HG03442 (cell line): ENCODE data around the gene PIAS1.
"Not testable (repeated sequence)": the region's sequence is repeated elsewhere in the genome, so short reads cannot be mapped to it uniquely, and the experiment has no call there.

ENCODE experiments used
- ATAC-seq: cut with Tn5 transposase; IDR thresholded peaks from one replicate; pipeline ENCODE4 v1.9.1; 2021; ENCODE audit warnings: mild to moderate bottlenecking, moderate library complexity; ENCODE audit not compliant: unreplicated experiment

The PIAS1 gene

DNA sequence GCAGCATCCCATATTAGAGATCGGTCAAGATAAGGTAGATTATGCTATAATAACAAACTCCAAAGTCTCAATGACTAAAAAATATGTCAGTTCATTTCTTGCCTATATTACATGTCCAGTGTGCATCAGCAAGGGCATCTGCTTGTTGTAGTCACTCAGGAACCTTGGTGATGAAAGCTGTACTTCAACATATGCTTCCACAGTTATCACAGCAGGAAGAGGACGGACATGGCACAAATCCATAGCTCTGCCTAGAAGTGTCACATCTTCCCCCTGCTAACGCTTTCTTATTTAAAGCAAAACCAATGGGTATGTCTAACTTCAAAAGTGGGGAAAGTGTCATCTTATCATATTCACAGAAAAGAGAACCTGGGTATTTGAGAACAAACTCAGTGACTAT lies 20.0 kb upstream of the PIAS1 start:
- no peak for ATAC-seq

- no peak for ATAC-seq
Measured at GRCh38 chr15:68034719-68035293, 19.3 kb upstream of the PIAS1 start.

DNA sequence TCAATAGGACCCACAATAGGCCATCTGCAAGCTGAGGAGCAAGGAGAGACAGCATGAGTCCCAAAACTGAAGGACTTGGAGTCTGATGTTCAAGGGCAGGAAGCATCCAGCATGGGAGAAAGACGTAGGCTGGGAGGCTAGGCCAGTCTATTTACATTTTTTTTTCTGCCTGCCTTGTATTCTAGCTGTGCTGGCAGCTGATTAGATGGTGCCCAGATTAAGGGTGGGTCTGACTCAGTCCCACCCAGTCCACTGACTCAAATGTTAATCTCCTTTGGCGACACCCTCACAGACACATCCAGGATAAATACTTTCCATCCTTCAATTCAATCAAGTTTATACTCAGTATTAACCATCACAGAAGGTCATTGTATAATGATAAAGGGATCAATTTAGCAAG lies 15.9 kb upstream of the PIAS1 start:
- no peak for ATAC-seq

DNA sequence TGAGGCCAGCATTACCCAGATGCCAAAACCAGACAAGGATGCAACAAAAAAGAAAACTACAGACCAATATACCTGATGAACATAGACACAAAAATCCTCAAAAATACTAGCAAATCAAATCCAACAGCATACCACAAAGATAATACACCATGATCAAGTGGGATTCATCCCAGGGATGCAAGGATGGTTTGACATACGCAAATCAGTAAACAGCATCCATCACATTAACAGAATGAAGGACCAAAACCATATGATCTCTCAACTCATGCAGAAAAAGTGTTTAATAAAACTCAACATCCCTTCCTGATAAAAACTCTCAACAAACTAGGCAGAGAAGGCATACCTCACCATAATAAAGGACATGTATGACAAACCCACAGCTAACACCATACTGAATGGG lies 14.0 kb upstream of the PIAS1 start:
- no peak for ATAC-seq

DNA sequence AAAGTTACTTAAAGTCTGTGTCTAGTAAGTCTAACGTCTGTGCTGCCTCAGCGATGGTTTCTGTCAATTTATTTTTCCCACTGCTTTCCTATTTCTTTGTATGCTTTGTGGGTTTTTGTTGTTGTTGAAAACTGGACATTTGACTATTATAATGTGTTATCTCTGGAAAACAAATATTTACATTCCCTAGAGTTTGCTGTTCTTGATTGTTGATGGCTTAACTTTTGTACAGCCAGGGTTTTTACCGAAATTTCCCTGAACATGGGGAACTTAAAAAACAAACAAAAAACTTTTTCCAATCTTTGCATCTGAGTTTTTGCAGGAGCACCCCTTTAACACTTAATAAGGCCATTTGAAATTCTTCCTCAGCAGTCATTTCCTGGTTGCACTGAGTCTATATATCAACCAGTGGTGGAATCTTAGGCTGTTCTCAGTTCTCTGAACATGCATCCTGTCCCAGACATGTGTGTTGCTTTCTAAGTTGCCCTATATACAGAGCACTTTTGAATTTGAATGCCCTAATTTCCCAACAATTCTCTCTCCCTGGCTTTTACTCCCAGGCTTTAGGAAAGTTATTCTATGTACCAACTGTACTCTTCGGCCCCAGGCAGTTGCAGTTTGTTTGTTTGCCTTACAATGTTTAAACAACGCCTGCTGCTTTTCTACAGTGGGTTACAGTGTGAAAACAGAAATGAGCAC lies 11.8 kb upstream of the PIAS1 start:
- no peak for ATAC-seq

DNA sequence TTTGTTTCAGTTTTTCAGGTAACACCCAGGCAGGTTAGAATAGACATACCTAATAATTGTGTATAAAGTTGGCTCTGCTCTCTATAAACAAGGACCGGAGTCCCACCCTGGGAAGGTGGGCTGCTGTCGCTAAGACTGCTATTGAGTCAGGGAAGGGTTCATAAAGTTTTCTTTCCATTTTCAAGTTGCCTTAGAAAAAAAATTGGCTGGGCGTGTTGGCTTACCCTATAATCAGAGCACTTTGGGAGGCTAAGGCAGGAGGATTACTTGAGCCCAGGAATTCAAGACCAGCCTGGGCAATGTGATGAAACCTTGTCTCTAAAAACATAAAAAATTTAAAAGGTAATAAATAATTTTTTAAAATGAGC lies 11.3 kb upstream of the PIAS1 start:
- no peak for ATAC-seq

DNA sequence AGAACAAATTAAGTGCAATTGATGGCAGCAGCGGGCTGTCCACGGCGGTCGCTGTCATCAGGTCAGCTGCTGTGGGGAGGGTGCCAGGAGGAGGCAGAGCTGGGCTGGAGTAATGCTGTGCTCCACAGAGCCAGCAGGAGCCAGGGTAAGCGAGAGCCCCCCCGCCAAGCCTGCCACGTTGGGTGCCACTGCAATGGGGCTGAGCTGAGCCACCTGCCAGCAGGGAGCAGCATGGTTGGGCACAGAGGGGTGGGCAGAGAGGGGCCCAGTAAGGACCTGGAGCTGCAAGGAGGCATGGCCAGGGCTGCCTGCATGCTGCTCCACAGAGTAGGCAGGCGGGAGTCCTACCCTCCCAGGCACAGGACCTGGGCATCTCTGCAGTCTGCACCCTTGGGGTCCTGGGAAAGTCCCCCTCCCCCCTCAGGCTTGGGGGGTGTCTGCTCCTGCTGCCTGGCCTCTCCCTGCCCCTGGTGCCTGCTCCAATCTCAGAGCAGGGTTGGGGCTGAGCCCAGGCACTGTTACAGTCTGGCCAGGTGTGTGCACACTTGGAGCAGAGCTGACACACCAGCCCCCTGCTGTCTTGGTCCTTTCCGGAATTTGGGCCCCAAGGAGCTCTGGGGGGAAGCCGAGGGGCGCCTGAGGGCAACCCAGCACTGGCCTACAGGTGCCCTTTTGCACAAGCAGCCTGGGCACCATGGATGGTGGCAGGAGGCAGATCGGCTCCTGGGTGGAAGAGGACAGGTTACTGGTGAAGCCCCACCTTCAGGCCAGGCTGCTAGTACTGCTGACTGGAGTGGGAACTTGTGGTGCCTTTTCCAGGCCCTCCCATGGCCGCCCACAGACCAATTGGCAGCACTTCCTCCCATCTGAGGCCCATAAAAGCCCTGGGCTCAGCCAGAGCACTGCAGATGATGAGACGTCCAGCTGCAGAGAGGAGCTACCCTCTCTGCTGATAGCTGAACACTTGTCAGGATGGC lies 8.5 kb upstream of the PIAS1 start:
- ATAC-seq: no peak

DNA sequence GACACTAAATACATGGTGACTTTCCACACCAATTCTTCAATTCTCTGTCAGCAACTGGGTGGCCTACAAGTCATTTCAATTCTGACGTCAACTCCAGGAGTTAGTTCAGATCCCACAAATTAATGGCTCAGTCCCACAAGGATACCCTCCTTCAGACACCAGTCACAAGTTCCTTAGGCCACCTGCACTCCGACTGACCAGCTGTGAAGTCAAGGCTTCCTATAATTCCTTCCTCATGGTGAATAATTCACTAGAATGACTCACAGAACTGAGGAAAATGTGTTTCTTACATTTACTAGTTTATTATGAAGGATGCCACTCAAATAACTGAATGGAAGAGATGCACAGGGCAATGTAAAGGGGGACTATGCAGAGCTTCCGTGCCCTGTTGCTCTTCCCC lies 6.3 kb upstream of the PIAS1 start:
- no peak for ATAC-seq

DNA sequence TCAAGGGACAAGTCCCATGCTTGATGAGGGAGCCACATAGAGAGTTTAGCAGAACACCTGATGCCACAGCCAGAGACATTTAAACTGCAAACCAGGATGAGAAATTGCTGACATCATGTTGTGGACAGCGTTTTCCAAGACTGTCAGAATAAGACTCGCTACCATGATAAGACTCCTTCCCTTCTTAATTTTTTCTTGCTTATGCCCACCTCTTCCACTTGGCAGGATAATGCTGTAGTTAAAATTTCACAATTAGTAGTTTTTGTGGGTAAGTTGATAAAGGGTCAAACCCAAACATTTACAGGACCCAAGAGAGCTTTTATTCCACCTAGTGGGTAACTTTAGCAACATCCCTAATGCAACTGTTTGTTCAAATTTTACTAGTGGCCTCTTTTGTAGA lies 3.0 kb upstream of the PIAS1 start:
- ATAC-seq: no peak

- ATAC-seq: no peak
Measured at GRCh38 chr15:68051907-68052306, 2.2 kb upstream of the PIAS1 start.

- no peak for ATAC-seq
Measured at GRCh38 chr15:68052431-68052830, 1.7 kb upstream of the PIAS1 start.

GRCh38 chr15:68053001-68053400 lies 1.1 kb upstream of the PIAS1 start:
- ATAC-seq: no peak

- ATAC-seq: peak; percentile 23
Measured at GRCh38 chr15:68054628-68055223, 611 bp downstream of the PIAS1 start.

GRCh38 chr15:68055224-68055705 lies 1.1 kb downstream of the PIAS1 start:
- ATAC-seq: no peak

DNA sequence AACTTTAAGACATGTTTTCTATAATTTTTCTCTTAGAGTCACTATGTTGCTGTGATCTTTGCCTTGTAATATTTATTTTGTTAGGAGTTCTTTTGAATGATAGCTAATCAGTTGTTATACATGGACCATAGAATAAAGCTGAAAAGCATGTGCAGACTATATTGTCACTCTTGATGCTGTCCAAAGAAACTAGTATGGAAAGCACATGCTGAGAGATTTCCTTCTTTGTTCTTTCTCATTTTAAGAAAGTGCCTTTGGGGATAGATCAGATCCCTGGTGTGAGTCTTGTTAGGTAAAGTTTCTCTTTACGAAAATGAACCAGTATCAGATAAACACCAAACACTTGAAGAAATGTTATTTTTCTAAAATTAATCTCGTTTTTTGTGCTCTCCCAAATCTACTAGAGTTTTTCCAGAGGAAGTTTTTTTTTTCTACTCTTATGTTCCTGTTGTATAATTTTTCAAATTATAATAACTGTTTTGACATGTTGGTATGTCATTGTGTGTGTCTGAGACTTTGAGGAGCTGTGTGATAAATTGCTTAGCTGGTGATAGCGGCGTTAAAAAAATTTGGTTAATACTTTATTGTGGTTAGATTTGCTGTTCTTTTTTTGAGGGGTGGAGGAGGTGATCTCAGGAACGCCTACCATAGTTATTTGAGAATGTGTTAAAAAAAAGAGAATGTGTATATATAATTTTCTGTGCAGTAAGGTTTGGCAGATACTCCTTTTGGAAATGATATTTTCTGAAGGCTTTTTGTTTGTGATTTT lies 2.2 kb downstream of the PIAS1 start:
- no peak for ATAC-seq

GRCh38 chr15:68057034-68057433 lies 2.9 kb downstream of the PIAS1 start:
- ATAC-seq: no peak

GRCh38 chr15:68057758-68058157 lies 3.6 kb downstream of the PIAS1 start:
- no peak for ATAC-seq

- ATAC-seq: not testable (repeated sequence)
Measured at GRCh38 chr15:68058970-68059369, 4.9 kb downstream of the PIAS1 start.

- ATAC-seq: no peak
Measured at GRCh38 chr15:68059630-68060029, 5.5 kb downstream of the PIAS1 start.

GRCh38 chr15:68061171-68061570 lies 7.1 kb downstream of the PIAS1 start:
- ATAC-seq: no peak

DNA sequence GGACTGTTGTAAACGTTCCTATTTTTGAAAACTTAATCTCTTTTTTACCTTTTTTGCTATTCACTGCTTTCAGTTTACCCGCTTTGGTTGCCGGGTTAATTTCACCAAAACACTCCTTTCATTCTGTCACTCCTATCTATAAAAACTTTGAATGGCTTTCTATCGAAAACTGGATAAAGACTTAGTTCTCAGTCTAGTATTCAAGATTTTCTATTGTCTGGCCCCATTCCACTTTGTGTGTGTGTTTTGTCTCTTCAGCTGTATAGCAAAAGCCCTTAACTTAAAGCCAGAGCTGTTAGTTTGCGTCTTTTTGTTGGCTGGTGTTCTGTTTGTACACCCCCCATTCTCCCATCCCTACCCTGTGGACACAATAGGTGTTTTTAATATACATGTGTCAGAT lies 7.5 kb downstream of the PIAS1 start:
- ATAC-seq: no peak
